ENCODE measurements around the gene ELP2. TPM values are rescaled to one million over a fixed set of nuclear protein-coding genes. Genes with fewer than 3 reads are reported as not detected.
A peak's percentile ranks its signal among the peaks of the same experiment; 100 is the strongest.
"Not testable (repeated sequence)": the region's sequence is repeated elsewhere in the genome, so short reads cannot be mapped to it uniquely, and the experiment has no call there.

The ELP2 gene, protein sequence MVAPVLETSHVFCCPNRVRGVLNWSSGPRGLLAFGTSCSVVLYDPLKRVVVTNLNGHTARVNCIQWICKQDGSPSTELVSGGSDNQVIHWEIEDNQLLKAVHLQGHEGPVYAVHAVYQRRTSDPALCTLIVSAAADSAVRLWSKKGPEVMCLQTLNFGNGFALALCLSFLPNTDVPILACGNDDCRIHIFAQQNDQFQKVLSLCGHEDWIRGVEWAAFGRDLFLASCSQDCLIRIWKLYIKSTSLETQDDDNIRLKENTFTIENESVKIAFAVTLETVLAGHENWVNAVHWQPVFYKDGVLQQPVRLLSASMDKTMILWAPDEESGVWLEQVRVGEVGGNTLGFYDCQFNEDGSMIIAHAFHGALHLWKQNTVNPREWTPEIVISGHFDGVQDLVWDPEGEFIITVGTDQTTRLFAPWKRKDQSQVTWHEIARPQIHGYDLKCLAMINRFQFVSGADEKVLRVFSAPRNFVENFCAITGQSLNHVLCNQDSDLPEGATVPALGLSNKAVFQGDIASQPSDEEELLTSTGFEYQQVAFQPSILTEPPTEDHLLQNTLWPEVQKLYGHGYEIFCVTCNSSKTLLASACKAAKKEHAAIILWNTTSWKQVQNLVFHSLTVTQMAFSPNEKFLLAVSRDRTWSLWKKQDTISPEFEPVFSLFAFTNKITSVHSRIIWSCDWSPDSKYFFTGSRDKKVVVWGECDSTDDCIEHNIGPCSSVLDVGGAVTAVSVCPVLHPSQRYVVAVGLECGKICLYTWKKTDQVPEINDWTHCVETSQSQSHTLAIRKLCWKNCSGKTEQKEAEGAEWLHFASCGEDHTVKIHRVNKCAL
- 70.3 and 96.4 TPM in 2 replicates for total RNA-seq (2014; rRNA removed; shearing (Covaris generic))

DNA sequence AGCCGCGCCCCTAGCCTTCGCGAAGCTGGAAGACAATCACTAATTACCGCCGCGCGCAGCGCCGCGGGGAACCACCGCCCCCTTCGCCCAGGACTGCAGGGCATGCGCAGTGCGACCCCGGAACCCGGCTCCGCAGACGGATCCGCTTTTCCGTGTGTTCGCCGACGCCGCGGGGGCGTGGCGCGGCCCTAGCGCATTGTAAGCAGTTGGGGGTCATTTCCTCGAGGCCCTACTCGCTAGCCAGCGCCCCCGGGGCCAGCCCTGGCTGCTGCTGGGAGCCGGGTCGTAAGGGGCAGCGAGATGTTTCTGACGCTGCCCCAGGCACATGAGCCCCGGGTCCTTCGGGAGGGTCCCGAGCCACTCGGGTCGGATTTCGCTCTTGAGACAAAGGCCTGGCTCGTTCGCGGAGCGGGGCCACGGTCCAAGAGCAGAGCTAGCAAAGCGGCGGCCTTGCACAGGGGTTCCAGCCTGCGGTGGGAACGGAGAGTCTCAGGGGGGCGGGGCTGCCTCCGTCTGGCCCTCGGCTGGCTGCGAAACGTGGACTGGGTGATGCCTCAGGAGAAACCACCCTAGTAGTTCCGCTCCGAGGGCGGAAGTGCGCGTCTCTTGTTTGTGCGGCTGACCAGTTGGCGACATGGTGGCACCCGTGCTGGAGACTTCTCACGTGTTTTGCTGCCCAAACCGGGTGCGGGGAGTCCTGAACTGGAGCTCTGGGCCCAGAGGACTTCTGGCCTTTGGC lies at the start of gene ELP2, which contains the start of gene SLC39A6:
Gene ELP2 (plus strand): TSS at position 600 of the 739 bp plus-strand sequence. CDS start 35 bp downstream, at position 635.
Gene SLC39A6 (minus strand): TSS at position 41 of the 739 bp plus-strand sequence. CDS start 2,333 bp downstream, outside the sequence.
- peak; percentile 96 for DNase-seq (ENCODE audit: low spot score)
- in situ Hi-C loops (cut with HindIII; ENCODE audit: low sequenced_read_pairs): no loop called here

- in situ Hi-C loops (cut with HindIII; ENCODE audit: low sequenced_read_pairs); DNase-seq (ENCODE audit: low spot score): not testable (repeated sequence)
These were observed 48.6 kb upstream of the ELP2 start for GRCh38 chr18:36081118-36081517.

DNA sequence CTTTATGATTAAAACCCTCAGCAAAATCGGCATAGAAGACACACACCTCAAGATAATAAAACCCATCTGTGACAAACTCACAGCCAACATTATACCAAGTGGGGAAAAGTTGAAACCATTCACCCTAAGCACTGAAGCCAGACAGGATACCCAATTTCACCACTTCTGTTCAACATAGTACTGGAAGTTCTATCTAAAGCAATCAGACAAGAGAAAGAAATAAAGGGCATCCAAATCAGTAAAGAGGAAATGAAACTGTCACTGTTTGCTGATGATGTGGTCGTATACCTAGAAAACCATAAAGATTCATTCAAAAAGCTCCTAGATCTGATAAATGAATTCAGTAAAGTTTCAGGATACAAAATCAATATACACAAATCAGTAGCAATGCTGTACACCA lies 46.0 kb upstream of the ELP2 start:
- in situ Hi-C loops (cut with HindIII; ENCODE audit: low sequenced_read_pairs): no loop called here
- DNase-seq (ENCODE audit: low spot score): no peak

DNA sequence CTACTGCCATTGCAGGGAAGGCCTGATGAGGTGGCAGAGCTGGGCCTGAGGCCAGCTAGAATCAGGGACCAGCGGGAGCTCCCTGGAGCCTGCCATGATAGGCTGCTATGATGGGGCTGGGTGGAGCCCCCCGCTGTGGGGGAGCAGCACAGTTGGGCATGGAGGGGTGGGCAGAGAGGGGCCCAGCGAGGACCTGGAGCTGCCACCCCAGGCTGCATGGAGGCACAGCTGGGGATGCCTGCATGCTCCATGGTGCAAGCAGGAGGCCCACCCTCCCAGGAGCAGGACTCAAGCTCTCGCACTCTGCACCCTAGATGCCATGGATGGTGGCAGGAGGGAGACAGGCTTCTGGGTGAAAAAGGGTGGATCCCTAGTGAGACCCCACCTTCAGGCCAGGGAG lies 44.5 kb upstream of the ELP2 start:
- in situ Hi-C loops (cut with HindIII; ENCODE audit: low sequenced_read_pairs): no loop called here
- DNase-seq (ENCODE audit: low spot score): no peak

GRCh38 chr18:36086186-36086585 lies 43.5 kb upstream of the ELP2 start:
- in situ Hi-C loops (cut with HindIII; ENCODE audit: low sequenced_read_pairs): no loop called here
- DNase-seq (ENCODE audit: low spot score): no peak

- no peak for DNase-seq (ENCODE audit: low spot score)
- in situ Hi-C loops (cut with HindIII; ENCODE audit: low sequenced_read_pairs): no loop called here
These were observed 41.4 kb upstream of the ELP2 start for GRCh38 chr18:36088256-36088655.

DNA sequence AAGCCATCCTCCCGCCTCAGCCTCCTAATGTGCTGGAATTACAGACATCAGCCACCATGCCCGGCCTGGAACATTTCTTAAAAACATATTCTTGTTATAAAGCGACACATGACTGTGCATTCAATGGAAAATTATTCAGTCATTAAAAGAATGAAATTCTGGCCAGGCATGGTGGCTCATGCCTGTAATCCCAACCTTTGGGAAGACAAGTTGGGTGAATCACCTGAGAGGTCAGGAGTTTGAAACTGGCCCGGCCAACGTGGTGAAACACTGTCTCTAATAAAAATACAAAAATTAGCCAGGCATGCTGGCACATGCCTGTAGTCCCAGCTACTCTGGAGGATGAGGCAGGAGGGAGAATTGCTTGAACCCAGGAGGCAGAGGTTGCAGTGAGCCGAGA lies 40.7 kb upstream of the ELP2 start:
- in situ Hi-C loops (cut with HindIII; ENCODE audit: low sequenced_read_pairs): no loop called here
- DNase-seq (ENCODE audit: low spot score): no peak

- in situ Hi-C loops (cut with HindIII; ENCODE audit: low sequenced_read_pairs); DNase-seq (ENCODE audit: low spot score): not testable (repeated sequence)
These were observed 37.6 kb upstream of the ELP2 start for GRCh38 chr18:36092116-36092515.

DNA sequence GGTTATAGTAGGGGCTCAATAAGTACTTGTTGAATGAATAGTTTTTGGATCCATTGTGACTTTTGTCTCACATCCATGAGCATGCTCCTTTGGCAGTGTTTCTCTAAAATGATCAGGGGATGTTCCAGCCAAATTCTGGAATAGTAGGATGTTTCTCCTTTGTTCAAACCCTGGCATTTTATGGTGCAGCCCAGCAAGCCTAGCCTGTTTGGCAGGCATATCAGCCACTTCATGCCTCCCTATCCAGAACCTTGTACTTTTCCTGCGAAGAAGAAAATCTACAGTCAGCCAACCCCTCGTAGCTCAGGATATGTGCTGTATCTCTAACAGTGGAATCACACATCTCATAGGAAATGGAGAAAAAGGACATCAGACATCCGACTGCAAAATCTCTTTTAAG lies 35.3 kb upstream of the ELP2 start:
- no peak for DNase-seq (ENCODE audit: low spot score)
- in situ Hi-C loops (cut with HindIII; ENCODE audit: low sequenced_read_pairs): no loop called here

DNA sequence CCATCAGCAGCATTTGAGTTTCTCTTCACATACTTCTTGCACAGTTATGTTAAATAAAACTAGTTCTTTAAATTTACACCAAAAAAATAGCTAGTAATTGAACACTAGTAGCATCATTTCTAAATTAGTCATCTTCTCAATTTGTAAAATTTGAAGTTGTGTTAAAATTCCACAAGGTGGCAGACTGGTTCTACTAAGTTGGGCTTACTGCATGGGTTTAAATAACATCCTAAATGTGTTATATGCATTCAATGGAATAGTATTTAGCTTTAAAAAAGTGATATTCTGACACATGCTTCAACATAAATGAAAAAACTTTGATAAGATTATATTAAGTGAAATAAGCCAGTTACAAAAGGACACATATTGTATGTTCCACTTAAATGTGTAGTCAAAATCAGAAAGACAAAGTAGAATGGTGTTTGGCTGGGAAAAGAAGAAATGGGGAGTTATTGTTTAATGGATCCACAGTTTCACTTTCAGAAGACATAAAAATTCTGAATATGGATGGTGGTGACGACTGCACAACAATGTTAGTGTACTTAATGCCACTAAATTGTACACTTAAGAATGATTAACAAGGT lies 33.7 kb upstream of the ELP2 start:
- DNase-seq (ENCODE audit: low spot score): peak; percentile 42
- in situ Hi-C loops (cut with HindIII; ENCODE audit: low sequenced_read_pairs): no loop called here

- DNase-seq (ENCODE audit: low spot score): no peak
- in situ Hi-C loops (cut with HindIII; ENCODE audit: low sequenced_read_pairs): no loop called here
These were observed 32.7 kb upstream of the ELP2 start for GRCh38 chr18:36096955-36097354.

DNA sequence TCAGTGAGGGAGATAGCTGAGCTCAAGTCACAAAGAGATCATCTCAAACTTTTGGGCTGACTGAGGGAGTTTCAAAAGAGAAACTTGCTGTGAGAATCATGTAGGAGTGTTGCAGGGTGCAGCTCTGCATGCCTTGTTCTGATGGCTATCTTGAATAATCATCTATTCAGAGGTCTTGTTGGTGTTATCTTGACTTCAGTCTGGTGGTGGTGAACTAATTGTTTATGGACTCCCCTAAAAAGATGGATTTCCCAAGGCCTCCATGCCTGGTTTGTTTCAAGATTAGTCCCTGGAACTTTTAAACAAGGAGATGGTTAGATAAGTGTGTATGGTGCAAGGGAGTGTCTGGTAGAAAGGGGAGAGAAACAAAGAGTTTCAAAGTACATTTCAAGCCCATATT lies 30.4 kb upstream of the ELP2 start:
- in situ Hi-C loops (cut with HindIII; ENCODE audit: low sequenced_read_pairs): no loop called here
- no peak for DNase-seq (ENCODE audit: low spot score)

DNA sequence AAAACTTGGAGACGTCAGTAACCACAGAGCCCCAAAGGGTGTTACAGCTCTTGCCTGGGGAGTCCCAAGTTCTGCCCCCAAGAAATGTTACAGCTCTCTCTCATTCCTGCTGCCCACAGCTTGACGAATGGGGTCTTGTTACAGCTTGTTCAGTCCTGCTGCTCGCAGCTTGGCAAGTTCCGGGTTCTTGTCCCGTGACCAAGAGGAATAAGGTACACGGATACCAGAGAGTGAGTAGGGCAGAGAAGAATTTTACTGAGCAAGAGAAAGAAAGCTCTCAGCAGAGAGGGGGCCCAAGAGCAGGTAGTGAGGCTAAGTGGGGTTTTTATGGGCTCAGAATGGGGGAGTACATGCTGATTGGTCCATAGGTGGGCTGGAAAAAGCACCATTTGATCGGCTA lies 27.8 kb upstream of the ELP2 start:
- in situ Hi-C loops (cut with HindIII; ENCODE audit: low sequenced_read_pairs): no loop called here
- no peak for DNase-seq (ENCODE audit: low spot score)

- no peak for DNase-seq (ENCODE audit: low spot score)
- in situ Hi-C loops (cut with HindIII; ENCODE audit: low sequenced_read_pairs): no loop called here
These were observed 24.9 kb upstream of the ELP2 start for GRCh38 chr18:36104749-36105148.

GRCh38 chr18:36107477-36107876 lies 22.2 kb upstream of the ELP2 start:
- in situ Hi-C loops (cut with HindIII; ENCODE audit: low sequenced_read_pairs): no loop called here

GRCh38 chr18:36108196-36108595 lies 21.5 kb upstream of the ELP2 start:
- in situ Hi-C loops (cut with HindIII; ENCODE audit: low sequenced_read_pairs): no loop called here
- no peak for DNase-seq (ENCODE audit: low spot score)

More at GRCh38 chr18:36107477-36107876, 22.2 kb upstream of the ELP2 start:
- DNase-seq (ENCODE audit: low spot score): no peak

- in situ Hi-C loops (cut with HindIII; ENCODE audit: low sequenced_read_pairs): no loop called here
- no peak for DNase-seq (ENCODE audit: low spot score)
These were observed 21.1 kb upstream of the ELP2 start for GRCh38 chr18:36108601-36109000.

DNA sequence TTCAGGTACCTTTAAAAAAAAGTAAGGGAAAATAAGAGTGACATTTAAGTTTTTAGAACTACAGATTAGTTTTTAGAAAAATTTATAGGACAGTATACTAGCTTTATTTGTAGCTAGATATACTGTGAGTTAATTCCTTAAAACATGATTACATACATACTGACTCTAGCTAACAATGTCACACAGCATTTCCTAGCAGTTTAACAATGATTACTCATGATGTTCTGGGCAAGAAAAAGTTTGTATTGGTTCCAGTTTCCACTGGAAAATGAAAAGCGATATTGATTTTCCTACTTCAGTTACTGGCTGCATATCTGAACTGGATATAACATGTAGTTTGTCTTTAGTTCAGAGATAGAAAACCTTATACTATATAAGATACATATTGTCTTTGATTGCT lies 20.0 kb upstream of the ELP2 start:
- in situ Hi-C loops (cut with HindIII; ENCODE audit: low sequenced_read_pairs): no loop called here
- DNase-seq (ENCODE audit: low spot score): no peak

DNA sequence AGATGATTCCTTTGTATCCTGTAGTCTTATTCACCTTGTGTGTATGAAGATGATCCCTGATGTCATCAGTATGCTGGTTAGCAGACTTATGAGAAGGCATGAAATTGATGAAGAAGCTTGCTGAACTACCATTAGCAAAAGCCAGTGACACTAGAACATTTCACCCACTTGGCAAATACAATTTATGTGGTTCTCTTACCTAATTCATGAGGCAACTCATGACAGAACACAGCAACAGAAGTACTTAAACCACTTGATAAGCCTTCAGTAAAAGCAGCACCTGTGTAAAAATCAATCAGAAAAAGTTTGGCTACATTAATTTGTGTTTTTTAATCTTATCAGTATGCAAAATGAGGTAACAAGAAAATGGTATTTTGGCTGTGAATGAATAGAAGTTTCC lies 17.4 kb upstream of the ELP2 start:
- DNase-seq (ENCODE audit: low spot score): no peak
- in situ Hi-C loops (cut with HindIII; ENCODE audit: low sequenced_read_pairs): no loop called here
